Subcutaneous adipose tissue (tissue), 4 donors: ENCODE data around the gene THSD7A. TPM values are rescaled to one million over a fixed set of nuclear protein-coding genes. Genes with fewer than 3 reads are reported as not detected.

Experiments used
- total RNA-seq, 4 donors: library from RNA; depleted of rRNA; stranded (reverse); fragments of >200 nt; gene quantifications; one replicate each; pipeline ENCODE4 v1.1.0, GENCODE V29; 2016
- TF ChIP-seq, protein P1 (sequence below): fragments of 450-650 bp; IDR thresholded peaks from one replicate; pipeline ENCODE4 v1.5.1; 2016; ENCODE audit warnings: low read depth, mild to moderate bottlenecking, control low read depth, antibody characterized with exemption, moderate library complexity

Gene THSD7A
- total RNA-seq, 4 donors from 2014 or later = 2.0 to 11.1 (median 7.4) TPM

- TF ChIP-seq, protein P1, sequence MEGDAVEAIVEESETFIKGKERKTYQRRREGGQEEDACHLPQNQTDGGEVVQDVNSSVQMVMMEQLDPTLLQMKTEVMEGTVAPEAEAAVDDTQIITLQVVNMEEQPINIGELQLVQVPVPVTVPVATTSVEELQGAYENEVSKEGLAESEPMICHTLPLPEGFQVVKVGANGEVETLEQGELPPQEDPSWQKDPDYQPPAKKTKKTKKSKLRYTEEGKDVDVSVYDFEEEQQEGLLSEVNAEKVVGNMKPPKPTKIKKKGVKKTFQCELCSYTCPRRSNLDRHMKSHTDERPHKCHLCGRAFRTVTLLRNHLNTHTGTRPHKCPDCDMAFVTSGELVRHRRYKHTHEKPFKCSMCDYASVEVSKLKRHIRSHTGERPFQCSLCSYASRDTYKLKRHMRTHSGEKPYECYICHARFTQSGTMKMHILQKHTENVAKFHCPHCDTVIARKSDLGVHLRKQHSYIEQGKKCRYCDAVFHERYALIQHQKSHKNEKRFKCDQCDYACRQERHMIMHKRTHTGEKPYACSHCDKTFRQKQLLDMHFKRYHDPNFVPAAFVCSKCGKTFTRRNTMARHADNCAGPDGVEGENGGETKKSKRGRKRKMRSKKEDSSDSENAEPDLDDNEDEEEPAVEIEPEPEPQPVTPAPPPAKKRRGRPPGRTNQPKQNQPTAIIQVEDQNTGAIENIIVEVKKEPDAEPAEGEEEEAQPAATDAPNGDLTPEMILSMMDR = no peak
Observed at GRCh38 chr7:11548532-11548931, 283.5 kb downstream of the THSD7A start.

DNA sequence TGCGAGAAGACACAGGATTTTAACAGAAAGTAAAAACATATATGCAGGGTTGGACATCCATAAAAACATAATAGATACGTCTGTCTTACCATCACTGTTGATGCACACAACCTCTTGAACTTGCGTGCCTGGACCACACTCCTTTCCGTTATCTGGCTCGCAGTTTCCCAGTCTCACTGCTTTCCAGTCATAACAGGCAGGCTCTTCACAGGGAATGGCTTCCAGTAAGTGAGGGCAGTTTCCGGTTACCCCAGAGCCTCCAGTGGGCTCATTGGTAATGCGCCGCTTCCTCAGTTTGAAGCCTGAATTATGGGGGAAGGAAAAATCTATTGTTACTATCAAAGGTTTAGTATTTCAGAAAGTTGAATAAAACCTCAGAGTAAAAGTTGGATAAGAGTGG, 290.7 kb downstream of the THSD7A start:
- TF ChIP-seq, protein P1 = no peak

- TF ChIP-seq, protein P1 = no peak
Observed at GRCh38 chr7:11540271-11540761, 291.7 kb downstream of the THSD7A start.

- TF ChIP-seq, protein P1 = no peak
Observed at GRCh38 chr7:11539853-11540252, 292.1 kb downstream of the THSD7A start.

GRCh38 chr7:11538751-11539299, 293.2 kb downstream of the THSD7A start:
- TF ChIP-seq, protein P1 = no peak

DNA sequence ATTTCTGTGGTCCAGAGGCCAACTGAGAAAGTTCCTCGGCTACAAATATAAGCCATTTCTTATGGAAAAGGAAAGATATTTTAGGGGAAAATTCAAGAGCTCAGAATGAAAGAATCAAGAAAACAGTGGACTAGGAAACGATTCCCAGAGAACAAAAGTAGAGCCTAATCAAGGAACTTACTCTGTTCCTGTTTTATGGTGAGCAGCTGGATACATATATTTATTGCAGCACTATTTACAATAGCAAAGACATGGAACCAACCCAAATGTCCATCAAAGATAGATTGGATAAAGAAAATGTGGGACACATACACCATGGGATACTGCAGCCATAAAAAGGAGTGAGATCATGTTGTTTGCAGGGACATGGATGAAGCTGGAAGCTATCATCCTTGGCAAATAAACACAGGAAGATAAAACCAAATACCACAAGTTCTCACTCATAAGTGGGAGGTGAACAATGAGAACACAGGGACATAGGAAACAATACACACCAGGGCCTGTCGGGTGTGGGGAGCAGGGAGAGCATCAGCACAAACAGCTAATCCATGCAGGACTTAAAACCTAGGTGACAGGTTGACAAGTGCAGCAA, 298.7 kb downstream of the THSD7A start:
- TF ChIP-seq, protein P1 = no peak

DNA sequence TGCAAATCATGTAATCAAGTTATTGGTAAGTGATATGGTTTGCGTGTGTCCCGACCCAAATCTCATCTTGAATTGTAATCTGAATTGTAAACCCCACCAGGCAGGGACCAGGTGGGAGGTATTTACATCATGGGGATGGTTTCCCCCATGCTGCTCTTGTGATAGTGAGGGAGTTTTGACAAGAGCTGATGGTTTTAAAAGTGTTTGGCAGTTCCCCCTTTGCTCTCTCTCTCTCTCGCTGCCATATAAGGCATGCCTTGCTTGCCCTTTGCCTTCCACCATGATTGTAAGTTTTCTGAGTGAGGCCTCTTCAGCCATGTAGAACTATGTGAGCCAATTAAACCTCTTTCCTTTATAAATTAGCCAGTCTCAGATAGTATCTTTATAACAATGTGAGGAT, 302.6 kb downstream of the THSD7A start:
- TF ChIP-seq, protein P1 = no peak
